RWPE2 (cell line): ENCODE measurements around the gene JAML.

ENCODE experiments used
- ATAC-seq: fragments of 200-7000 bp; cut with Tn5 transposase; 3 replicates; pipeline ENCODE4 v1.9.1; 2021; ENCODE audit warnings: low read depth
- DNase-seq: peaks from one replicate; pipeline ENCODE4 v3.0.0-alpha.2; 2020; ENCODE audit warnings: low spot score
- H3K27ac ChIP-seq: fragments of 450-650 bp; 2 replicates; pipeline ENCODE4 v1.5.1; 2017; ENCODE audit warnings: mild to moderate bottlenecking; ENCODE audit not compliant: poor library complexity, severe bottlenecking
- H3K27me3 ChIP-seq: fragments of 250-450 bp; sonication (Bioruptor Pico); 2 replicates; pipeline ENCODE4 v1.5.1; 2021; ENCODE audit warnings: mild to moderate bottlenecking, moderate library complexity; ENCODE audit not compliant: insufficient read depth, poor library complexity, severe bottlenecking
- H3K36me3 ChIP-seq: fragments of 250-450 bp; sonication (Bioruptor Pico); 2 replicates; pipeline ENCODE4 v1.5.1; 2020; ENCODE audit warnings: low read depth, mild to moderate bottlenecking, moderate library complexity
- H3K4me1 ChIP-seq: fragments of 250-450 bp; sonication (Bioruptor Pico); 2 replicates; pipeline ENCODE4 v1.5.1; 2021; ENCODE audit warnings: mild to moderate bottlenecking, moderate library complexity; ENCODE audit not compliant: insufficient read depth, poor library complexity, severe bottlenecking
- H3K4me3 ChIP-seq: fragments of 250-450 bp; sonication (Bioruptor Pico); 2 replicates; pipeline ENCODE4 v1.5.1; 2021; ENCODE audit warnings: mild to moderate bottlenecking, moderate library complexity; ENCODE audit not compliant: severe bottlenecking
- H3K9me3 ChIP-seq: fragments of 250-450 bp; sonication (Bioruptor Pico); 2 replicates; pipeline ENCODE4 v1.5.1; 2021; ENCODE audit warnings: mild to moderate bottlenecking, moderate library complexity; ENCODE audit not compliant: severe bottlenecking
- CTCF ChIP-seq: fragments of 450-650 bp; IDR thresholded peaks from one replicate; pipeline ENCODE4 v1.5.1; 2017; ENCODE audit warnings: mild to moderate bottlenecking, moderate library complexity; ENCODE audit not compliant: poor library complexity, severe bottlenecking

Gene JAML

GRCh38 chr11:118219732-118220131 is 5.1 kb downstream of the JAML start:
- no peaks in the 10 kb centered on the region for H3K4me1 ChIP-seq
- H3K27ac ChIP-seq: no peak overlapping the region
- no peaks in the 10 kb centered on the region for H3K9me3 ChIP-seq
- TF ChIP-seq CTCF: no peak
- no peak for ATAC-seq
- H3K27me3 ChIP-seq: no peaks in the 10 kb centered on the region
- H3K36me3 ChIP-seq: no peaks in the 10 kb centered on the region
- DNase-seq: no peak
- H3K4me3 ChIP-seq: no peak overlapping the region

- DNase-seq (no peak), ATAC-seq (no peak)
- H3K9me3 ChIP-seq: no peaks in the 10 kb centered on the region
- no peak overlapping the region for H3K27ac ChIP-seq
- H3K27me3 ChIP-seq: no peaks in the 10 kb centered on the region
- no peak for TF ChIP-seq CTCF
- no peaks in the 10 kb centered on the region for H3K36me3 ChIP-seq
- no peak overlapping the region for H3K4me3 ChIP-seq
- no peaks in the 10 kb centered on the region for H3K4me1 ChIP-seq
Measured at GRCh38 chr11:118219244-118219643, 5.6 kb downstream of the JAML start.

GRCh38 chr11:118217575-118217974 is 7.2 kb downstream of the JAML start:
- no peak overlapping the region for H3K4me3 ChIP-seq
- H3K4me1 ChIP-seq: no peaks in the 10 kb centered on the region
- TF ChIP-seq CTCF: no peak
- DNase-seq (no peak), ATAC-seq (no peak)
- no peak overlapping the region for H3K27ac ChIP-seq
- H3K9me3 ChIP-seq: no peaks in the 10 kb centered on the region
- H3K36me3 ChIP-seq: no peaks in the 10 kb centered on the region
- H3K27me3 ChIP-seq: no peaks in the 10 kb centered on the region

GRCh38 chr11:118216621-118217481 is 8.0 kb downstream of the JAML start:
- Histone ChIP-seq H3K9me3 (no peaks in the 10 kb centered on the region), H3K4me3 (no peak overlapping the region), H3K27me3 (no peaks in the 10 kb centered on the region), H3K36me3 (no peaks in the 10 kb centered on the region), H3K27ac (no peak overlapping the region), H3K4me1 (no peaks in the 10 kb centered on the region)
- DNase-seq: no peak
- ATAC-seq: no peak
- TF ChIP-seq CTCF: no peak

GRCh38 chr11:118215765-118216164 is 9.0 kb downstream of the JAML start:
- TF ChIP-seq CTCF: no peak
- ATAC-seq: no peak
- no peak overlapping the region for H3K27ac ChIP-seq
- H3K4me1 ChIP-seq: no peaks in the 10 kb centered on the region
- H3K27me3 ChIP-seq: no peaks in the 10 kb centered on the region
- H3K36me3 ChIP-seq: no peaks in the 10 kb centered on the region
- no peaks in the 10 kb centered on the region for H3K9me3 ChIP-seq
- DNase-seq: no peak
- no peak overlapping the region for H3K4me3 ChIP-seq
